Neural cell (in vitro differentiated cells): ENCODE data around the gene DMKN. TPM values are rescaled to one million over a fixed set of nuclear protein-coding genes. Genes with fewer than 3 reads are reported as not detected.

Experiments
- H2AFZ ChIP-seq: fragments of 200-600, 300-800 bp; sonication (generic), shearing (Covaris generic); 2 replicates; pipeline ENCODE4 v1.6.0; 2014; ENCODE audit warnings: low read depth, mild to moderate bottlenecking, antibody characterized with exemption, low read length, moderate library complexity
- H3F3A ChIP-seq: fragments of 200-600 bp; shearing (Covaris generic); 2 replicates; pipeline ENCODE4 v1.6.1; 2016; ENCODE audit warnings: mild to moderate bottlenecking, moderate library complexity, mixed read lengths, antibody characterized with exemption, low read length; ENCODE audit not compliant: insufficient read depth, poor library complexity, severe bottlenecking
- H3K27ac ChIP-seq: fragments of 200-600, 300-800 bp; sonication (generic), shearing (Covaris generic); 2 replicates; pipeline ENCODE4 v1.5.1; 2014; ENCODE audit warnings: mild to moderate bottlenecking, low read length, moderate library complexity
- H3K27me3 ChIP-seq: fragments of 300-800, 200-600 bp; sonication (generic), shearing (Covaris generic); 2 replicates; pipeline ENCODE4 v1.6.0; 2014; ENCODE audit warnings: mild to moderate bottlenecking, low read depth, low read length, moderate library complexity; ENCODE audit not compliant: insufficient read depth
- H3K36me3 ChIP-seq: fragments of 300-800, 200-600 bp; sonication (generic), shearing (Covaris generic); 2 replicates; pipeline ENCODE4 v1.5.1; 2014; ENCODE audit warnings: mild to moderate bottlenecking, antibody characterized with exemption, low read length, moderate library complexity; ENCODE audit not compliant: insufficient read depth
- H3K4me2 ChIP-seq: fragments of 300-800, 200-600 bp; sonication (generic), shearing (Covaris generic); 2 replicates; pipeline ENCODE4 v1.6.0; 2014; ENCODE audit warnings: mild to moderate bottlenecking, low read length
- H3K4me3 ChIP-seq: fragments of 300-800, 200-600 bp; sonication (generic), shearing (Covaris generic); 2 replicates; pipeline ENCODE4 v1.5.1; 2014; ENCODE audit warnings: mild to moderate bottlenecking, low read length, moderate library complexity
- H3K79me2 ChIP-seq: fragments of 200-600 bp; shearing (Covaris generic); replicated peaks from 2 replicates; pipeline ENCODE4 v1.6.0; 2014; ENCODE audit warnings: mild to moderate bottlenecking, low read length, moderate library complexity; ENCODE audit not compliant: insufficient read depth
- H3K9ac ChIP-seq: fragments of 300-800, 200-600 bp; sonication (generic), shearing (Covaris generic); 2 replicates; pipeline ENCODE4 v1.6.1; 2016; ENCODE audit warnings: mild to moderate bottlenecking, low read length, mixed read lengths
- H3K9me2 ChIP-seq: fragments of 200-600 bp; shearing (Covaris generic); 2 replicates; pipeline ENCODE4 v1.6.1; 2016; ENCODE audit warnings: mild to moderate bottlenecking, low read length, mixed read lengths; ENCODE audit not compliant: insufficient read depth
- H3K9me3 ChIP-seq: fragments of 200-600, 300-800 bp; sonication (generic), shearing (Covaris generic); 2 replicates; pipeline ENCODE4 v1.6.1; 2016; ENCODE audit warnings: mild to moderate bottlenecking, mixed run types, low read length, moderate library complexity, mixed read lengths
- H4K20me1 ChIP-seq: fragments of 200-600 bp; shearing (Covaris generic); 2 replicates; pipeline ENCODE4 v1.6.1; 2016; ENCODE audit warnings: mild to moderate bottlenecking, mixed run types; ENCODE audit not compliant: insufficient read depth
- EP300 ChIP-seq: fragments of 450-650 bp; conservative IDR thresholded peaks from 2 replicates; pipeline ENCODE4 v1.6.1; 2014; ENCODE audit warnings: antibody characterized with exemption, mild to moderate bottlenecking, moderate library complexity; ENCODE audit not compliant: poor library complexity, severe bottlenecking
- EZH2 ChIP-seq: fragments of 200-600, 300-800 bp; shearing (Covaris generic), sonication (generic); IDR thresholded peaks from 2 replicates; pipeline ENCODE4 v1.6.1; 2014; ENCODE audit warnings: antibody characterized with exemption, low read length, borderline replicate concordance, mild to moderate bottlenecking; ENCODE audit not compliant: insufficient read depth, poor library complexity, severe bottlenecking
- MXI1 ChIP-seq: fragments of 450-650 bp; conservative IDR thresholded peaks from 2 replicates; pipeline ENCODE4 v1.6.1; 2014; ENCODE audit warnings: antibody characterized with exemption, mild to moderate bottlenecking; ENCODE audit not compliant: poor library complexity, severe bottlenecking
- POLR2AphosphoS5 ChIP-seq: IDR thresholded peaks from 2 replicates; pipeline ENCODE4 v1.6.1; 2012
- RAD21 ChIP-seq: fragments of 450-650 bp; conservative IDR thresholded peaks from 2 replicates; pipeline ENCODE4 v1.6.1; 2014; ENCODE audit warnings: antibody characterized with exemption, mild to moderate bottlenecking, moderate library complexity
- SMC3 ChIP-seq: fragments of 450-650 bp; conservative IDR thresholded peaks from 2 replicates; pipeline ENCODE4 v1.6.1; 2014; ENCODE audit warnings: antibody characterized with exemption, mild to moderate bottlenecking, moderate library complexity; ENCODE audit not compliant: poor library complexity
- TAF1 ChIP-seq: IDR thresholded peaks from 2 replicates; pipeline ENCODE4 v1.6.1; 2012; ENCODE audit warnings: low read depth
- polyA plus RNA-seq: library from polyadenylated mRNA; depleted of rRNA; stranded (reverse); fragments of >200 nt; gene quantifications from 2 replicates; pipeline ENCODE4 v1.2.3, GENCODE V29; 2014
- TF ChIP-seq, protein P1 (sequence below): IDR thresholded peaks from 2 replicates; pipeline ENCODE4 v1.6.1; 2012; ENCODE audit warnings: borderline replicate concordance
- TF ChIP-seq, protein P2 (sequence below): fragments of 450-650 bp; IDR thresholded peaks from 2 replicates; pipeline ENCODE4 v1.5.1; 2014; ENCODE audit warnings: antibody characterized with exemption, mild to moderate bottlenecking, moderate library complexity; ENCODE audit not compliant: poor library complexity, severe bottlenecking

DMKN gene
- polyA plus RNA-seq, 1 donor from 2014 or later: not detected

DNA sequence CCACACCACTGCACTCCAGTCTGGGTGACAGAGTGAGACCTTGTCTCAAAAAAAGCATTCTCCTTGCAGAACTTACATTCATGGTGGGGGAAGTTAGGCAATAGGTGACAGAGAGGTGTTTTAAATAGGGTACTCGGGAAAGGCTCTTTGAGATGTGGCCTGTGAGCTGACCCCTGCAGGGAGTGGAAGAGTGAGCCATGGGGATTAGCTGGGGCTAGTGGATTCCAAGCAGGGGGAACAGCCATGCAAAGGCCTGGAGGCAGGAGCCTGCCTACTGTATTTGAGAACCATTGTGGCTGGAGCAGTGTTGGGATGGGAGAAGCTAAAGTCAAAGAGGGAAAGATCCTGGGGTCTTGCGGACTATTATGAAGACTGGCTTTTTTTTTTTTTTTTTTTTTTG, 3.9 kb upstream of the DMKN start:
- Histone ChIP-seq H3K79me2 (no peaks in the 10 kb centered on the region), H3K9me2 (no peaks in the 10 kb centered on the region), H3K27ac (no peak overlapping the region), H2AFZ (no peak overlapping the region), H3K27me3 (peaks cover 4% of the 10 kb centered on the region), H3K4me2 (no peak overlapping the region), H4K20me1 (no peaks in the 10 kb centered on the region), H3K9me3 (no peaks in the 10 kb centered on the region), H3F3A (no peaks in the 10 kb centered on the region), H3K9ac (no peak overlapping the region), H3K36me3 (no peaks in the 10 kb centered on the region), H3K4me3 (no peak overlapping the region)
- TF ChIP-seq EZH2 (no peak), TAF1 (no peak)

DNA sequence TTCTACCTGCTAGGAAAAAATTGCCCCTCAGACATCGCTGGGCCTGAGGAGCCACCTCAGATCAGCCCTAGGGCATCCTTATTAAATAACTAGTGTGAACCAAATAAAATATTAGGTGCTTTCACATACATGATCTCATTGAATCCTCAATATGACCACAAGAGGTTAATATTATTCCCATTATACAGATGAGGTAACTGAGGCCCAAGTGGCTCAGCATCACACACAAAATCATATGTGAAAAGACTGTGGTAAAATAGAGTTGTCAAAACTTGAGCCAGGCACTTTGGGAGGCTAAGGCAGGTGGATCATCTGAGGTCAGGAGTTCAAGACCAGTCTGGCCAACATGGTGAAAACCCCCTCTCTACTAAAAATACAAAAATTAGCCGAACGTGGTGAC, 2.9 kb upstream of the DMKN start:
- Histone ChIP-seq H4K20me1 (no peaks in the 10 kb centered on the region), H3K27ac (no peak overlapping the region), H3K79me2 (no peaks in the 10 kb centered on the region), H3F3A (no peaks in the 10 kb centered on the region), H3K9me3 (no peaks in the 10 kb centered on the region), H3K27me3 (peaks cover 7% of the 10 kb centered on the region), H3K4me3 (no peak overlapping the region), H2AFZ (no peak overlapping the region), H3K4me2 (no peak overlapping the region), H3K9ac (no peak overlapping the region), H3K36me3 (no peaks in the 10 kb centered on the region), H3K9me2 (no peaks in the 10 kb centered on the region)
- TF ChIP-seq EP300: no peak
- TF ChIP-seq EZH2: no peak
- TF ChIP-seq, protein P1, sequence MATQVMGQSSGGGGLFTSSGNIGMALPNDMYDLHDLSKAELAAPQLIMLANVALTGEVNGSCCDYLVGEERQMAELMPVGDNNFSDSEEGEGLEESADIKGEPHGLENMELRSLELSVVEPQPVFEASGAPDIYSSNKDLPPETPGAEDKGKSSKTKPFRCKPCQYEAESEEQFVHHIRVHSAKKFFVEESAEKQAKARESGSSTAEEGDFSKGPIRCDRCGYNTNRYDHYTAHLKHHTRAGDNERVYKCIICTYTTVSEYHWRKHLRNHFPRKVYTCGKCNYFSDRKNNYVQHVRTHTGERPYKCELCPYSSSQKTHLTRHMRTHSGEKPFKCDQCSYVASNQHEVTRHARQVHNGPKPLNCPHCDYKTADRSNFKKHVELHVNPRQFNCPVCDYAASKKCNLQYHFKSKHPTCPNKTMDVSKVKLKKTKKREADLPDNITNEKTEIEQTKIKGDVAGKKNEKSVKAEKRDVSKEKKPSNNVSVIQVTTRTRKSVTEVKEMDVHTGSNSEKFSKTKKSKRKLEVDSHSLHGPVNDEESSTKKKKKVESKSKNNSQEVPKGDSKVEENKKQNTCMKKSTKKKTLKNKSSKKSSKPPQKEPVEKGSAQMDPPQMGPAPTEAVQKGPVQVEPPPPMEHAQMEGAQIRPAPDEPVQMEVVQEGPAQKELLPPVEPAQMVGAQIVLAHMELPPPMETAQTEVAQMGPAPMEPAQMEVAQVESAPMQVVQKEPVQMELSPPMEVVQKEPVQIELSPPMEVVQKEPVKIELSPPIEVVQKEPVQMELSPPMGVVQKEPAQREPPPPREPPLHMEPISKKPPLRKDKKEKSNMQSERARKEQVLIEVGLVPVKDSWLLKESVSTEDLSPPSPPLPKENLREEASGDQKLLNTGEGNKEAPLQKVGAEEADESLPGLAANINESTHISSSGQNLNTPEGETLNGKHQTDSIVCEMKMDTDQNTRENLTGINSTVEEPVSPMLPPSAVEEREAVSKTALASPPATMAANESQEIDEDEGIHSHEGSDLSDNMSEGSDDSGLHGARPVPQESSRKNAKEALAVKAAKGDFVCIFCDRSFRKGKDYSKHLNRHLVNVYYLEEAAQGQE: no peak
- TF ChIP-seq MXI1: no peak

DNA sequence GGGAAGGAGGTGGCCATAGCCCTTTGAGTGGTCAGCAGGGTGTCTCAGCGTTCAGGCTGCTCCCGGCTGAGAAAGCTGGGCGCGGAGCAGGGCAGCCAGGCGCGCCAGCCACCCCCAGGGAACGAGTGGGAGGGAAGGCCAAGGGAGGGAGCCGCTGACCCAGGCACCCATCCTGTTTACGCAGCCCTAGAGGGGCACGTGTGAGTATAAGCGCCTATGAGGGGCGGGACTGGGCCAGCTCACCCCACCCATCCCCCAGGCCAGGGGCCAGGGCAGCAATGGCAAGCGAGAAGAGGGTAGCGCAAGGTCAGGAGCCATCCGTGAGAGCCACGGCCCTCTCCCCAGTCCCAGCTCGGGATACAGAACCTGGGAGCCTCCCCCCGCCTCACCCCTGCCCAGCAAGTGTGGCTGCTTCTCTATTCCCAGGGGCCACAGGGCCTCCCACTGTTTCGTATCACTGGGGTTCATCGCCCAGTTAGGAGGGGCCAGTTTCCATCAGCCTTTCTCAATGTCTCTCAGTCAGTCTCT, 897 bp upstream of the DMKN start:
- no peak overlapping the region for H2AFZ ChIP-seq
- peaks cover 25% of the 10 kb centered on the region for H3K27me3 ChIP-seq

More for the DNA sequence above, 897 bp upstream of the DMKN start:
- Histone ChIP-seq H3F3A (no peaks in the 10 kb centered on the region), H3K4me3 (no peak overlapping the region), H3K79me2 (no peaks in the 10 kb centered on the region), H4K20me1 (no peaks in the 10 kb centered on the region), H3K9me2 (no peaks in the 10 kb centered on the region), H3K9me3 (no peaks in the 10 kb centered on the region), H3K4me2 (no peak overlapping the region), H3K9ac (no peak overlapping the region), H3K36me3 (no peaks in the 10 kb centered on the region), H3K27ac (no peak overlapping the region)
- TF ChIP-seq EP300 (no peak), POLR2AphosphoS5 (no peak), RAD21 (no peak), SMC3 (no peak), TAF1 (no peak), MXI1 (no peak), EZH2 (no peak)
- TF ChIP-seq, protein P2, sequence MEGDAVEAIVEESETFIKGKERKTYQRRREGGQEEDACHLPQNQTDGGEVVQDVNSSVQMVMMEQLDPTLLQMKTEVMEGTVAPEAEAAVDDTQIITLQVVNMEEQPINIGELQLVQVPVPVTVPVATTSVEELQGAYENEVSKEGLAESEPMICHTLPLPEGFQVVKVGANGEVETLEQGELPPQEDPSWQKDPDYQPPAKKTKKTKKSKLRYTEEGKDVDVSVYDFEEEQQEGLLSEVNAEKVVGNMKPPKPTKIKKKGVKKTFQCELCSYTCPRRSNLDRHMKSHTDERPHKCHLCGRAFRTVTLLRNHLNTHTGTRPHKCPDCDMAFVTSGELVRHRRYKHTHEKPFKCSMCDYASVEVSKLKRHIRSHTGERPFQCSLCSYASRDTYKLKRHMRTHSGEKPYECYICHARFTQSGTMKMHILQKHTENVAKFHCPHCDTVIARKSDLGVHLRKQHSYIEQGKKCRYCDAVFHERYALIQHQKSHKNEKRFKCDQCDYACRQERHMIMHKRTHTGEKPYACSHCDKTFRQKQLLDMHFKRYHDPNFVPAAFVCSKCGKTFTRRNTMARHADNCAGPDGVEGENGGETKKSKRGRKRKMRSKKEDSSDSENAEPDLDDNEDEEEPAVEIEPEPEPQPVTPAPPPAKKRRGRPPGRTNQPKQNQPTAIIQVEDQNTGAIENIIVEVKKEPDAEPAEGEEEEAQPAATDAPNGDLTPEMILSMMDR: no peak
- TF ChIP-seq, protein P1: no peak
